G401 (cell line): ENCODE measurements around the gene EED. TPM values are rescaled to one million over a fixed set of nuclear protein-coding genes. Genes with fewer than 3 reads are reported as not detected.

Source experiments
- DNase-seq: peaks from one replicate; pipeline ENCODE4 v3.0.0-alpha.2; 2015; ENCODE audit warnings: low spot score
- in situ Hi-C: cut with HindIII; loops from 2 replicates; pipeline ENCODE4 v1.10.0; 2016; ENCODE audit warnings: low sequenced_read_pairs, mixed read lengths
- total RNA-seq: library from RNA; depleted of rRNA; stranded (reverse); fragments of >200 nt; shearing (Covaris generic); gene quantifications from 2 replicates; pipeline ENCODE4 v1.2.3, GENCODE V29; 2014

EED gene
- total RNA-seq, 1 experiment from 2014 or later, result 25.6 TPM

DNA sequence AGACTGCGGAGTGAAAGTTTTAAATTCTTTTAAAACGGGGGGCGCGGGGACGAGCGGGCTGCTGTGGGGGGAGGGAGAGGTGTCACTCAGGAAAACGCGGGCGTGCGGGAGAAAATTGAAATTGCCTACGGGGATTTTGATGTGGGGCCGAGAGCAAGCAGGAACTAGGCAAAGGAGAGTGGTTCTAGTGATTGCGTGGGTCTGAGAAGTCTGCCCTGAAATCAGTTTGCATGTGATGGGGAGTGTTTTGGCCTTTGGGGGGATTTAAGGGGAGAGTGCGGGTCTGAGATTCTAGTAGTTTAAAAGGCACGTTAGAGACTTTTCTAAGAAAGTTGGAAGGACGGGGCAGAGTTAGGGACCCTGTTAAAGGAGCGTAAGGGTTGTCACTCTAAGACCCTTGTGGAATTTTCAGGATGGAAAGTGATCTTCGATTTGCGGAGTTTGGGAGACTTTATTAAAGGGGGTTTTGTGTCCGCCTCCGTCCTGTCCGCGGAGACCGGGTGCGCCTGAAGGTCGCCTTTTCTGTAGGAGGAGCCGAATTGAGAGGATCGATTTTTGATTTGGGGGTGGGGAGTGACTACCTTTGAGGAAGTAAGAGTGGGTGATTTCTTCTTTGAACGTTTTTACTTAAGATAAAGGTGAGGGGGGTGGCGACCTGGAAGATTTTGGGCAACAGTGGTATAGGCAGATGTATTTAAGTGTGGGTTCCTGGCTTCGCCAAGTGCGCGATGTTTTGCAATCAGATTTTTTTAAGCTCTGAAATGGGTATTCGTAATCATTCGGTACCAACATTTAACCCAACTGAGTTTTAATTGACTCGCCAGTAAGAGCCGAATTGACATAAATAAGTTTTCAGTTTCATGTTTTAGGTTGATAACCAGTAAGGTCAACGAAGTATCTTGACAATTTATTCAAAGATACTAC is 1.1 kb downstream of the EED start:
- peak; percentile 5 for DNase-seq
- in situ Hi-C loops, result no loop called here

GRCh38 chr11:86246293-86246675 is 1.7 kb downstream of the EED start:
- no peak for DNase-seq
- in situ Hi-C loops, result no loop called here

DNA sequence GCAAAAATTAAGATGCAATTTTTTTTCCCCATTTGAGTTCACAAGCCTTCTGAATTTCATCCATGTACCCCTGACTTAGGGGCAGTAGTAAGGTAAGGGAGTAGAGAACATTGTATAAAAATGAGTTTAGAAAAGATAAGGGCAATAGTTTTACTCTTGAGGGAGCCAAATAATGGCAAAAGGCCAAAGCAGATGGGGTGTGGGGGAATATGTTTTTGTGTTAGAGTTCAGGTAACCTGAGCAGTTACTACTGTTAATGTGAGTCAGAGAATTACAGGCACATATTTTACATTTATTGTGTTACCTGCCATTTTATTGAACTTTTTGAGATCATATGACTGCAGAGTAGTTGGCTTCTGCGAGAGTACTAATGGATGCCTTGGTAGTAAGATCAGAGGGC is 3.1 kb downstream of the EED start:
- DNase-seq, result no peak
- in situ Hi-C loops, result no loop called here

GRCh38 chr11:86248609-86249008 is 4.1 kb downstream of the EED start:
- in situ Hi-C loops, result no loop called here
- DNase-seq, result no peak

DNA sequence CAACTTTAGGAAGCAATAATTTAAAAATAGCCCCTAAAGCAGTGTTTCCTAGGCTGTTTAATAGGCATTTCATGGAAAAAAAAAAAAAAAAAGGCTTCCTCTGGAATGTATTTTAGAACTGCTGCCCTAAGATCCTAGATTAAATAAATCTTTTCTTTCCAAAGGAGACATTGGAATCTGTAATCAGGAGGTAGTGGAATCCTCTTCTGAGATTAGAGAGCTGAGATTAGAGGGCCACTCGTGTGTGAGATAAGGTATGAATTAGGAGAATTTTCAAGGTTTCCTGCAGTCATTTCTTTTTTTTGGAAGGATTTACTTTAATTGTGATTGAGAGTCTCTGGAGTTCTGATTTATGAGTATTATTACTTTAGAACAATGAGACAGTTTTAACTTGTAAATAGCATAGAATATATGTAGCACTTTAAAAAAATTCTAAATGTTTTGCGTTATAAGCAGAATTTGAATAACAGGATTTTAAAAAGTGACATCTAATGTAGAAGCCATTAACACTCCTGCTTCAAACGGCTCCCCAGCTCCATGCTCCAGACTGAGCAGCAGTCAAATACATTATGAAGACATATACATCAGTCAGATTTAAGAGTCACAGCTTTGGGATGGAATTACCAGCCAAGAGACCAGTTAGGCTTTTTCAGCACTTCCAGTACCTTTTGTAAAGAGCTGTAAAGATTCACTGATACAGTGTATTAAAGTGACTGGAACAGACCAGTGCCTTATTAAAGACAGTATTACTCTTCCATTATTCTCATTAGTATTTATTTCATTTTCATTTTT is 5.0 kb downstream of the EED start:
- in situ Hi-C loops, result no loop called here

GRCh38 chr11:86251345-86251744 is 6.8 kb downstream of the EED start:
- in situ Hi-C loops, result no loop called here
- DNase-seq, result no peak

More for the DNA sequence above, 5.0 kb downstream of the EED start:
- no peak for DNase-seq

- DNase-seq, result no peak
- in situ Hi-C loops, result no loop called here
These were observed 11.3 kb downstream of the EED start for GRCh38 chr11:86255896-86256295.

- in situ Hi-C loops, result no loop called here
These were observed 12.1 kb downstream of the EED start for GRCh38 chr11:86256608-86257007.

DNA sequence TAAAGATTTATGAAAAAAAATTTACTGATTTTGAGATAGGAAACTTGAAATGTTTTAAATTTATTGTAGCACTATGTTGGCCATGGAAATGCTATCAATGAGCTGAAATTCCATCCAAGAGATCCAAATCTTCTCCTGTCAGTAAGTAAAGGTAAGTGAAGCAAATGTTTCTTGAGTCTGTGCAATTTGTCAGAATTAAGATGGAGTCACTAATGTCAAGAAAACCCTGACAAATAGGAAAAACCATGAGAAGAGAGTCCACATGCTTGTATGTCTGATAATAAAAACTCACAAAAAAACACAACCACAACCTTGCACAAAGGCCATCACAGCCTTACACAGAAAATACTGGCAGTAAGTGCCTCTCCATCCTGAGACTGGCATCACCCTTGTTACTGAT is 12.9 kb downstream of the EED start:
- in situ Hi-C loops, result no loop called here
- no peak for DNase-seq

More at GRCh38 chr11:86256608-86257007, 12.1 kb downstream of the EED start:
- DNase-seq, result no peak

GRCh38 chr11:86259730-86260129 is 15.2 kb downstream of the EED start:
- in situ Hi-C loops, result no loop called here
- DNase-seq, result no peak

GRCh38 chr11:86261328-86261727 is 16.8 kb downstream of the EED start:
- in situ Hi-C loops, result no loop called here
- no peak for DNase-seq

DNA sequence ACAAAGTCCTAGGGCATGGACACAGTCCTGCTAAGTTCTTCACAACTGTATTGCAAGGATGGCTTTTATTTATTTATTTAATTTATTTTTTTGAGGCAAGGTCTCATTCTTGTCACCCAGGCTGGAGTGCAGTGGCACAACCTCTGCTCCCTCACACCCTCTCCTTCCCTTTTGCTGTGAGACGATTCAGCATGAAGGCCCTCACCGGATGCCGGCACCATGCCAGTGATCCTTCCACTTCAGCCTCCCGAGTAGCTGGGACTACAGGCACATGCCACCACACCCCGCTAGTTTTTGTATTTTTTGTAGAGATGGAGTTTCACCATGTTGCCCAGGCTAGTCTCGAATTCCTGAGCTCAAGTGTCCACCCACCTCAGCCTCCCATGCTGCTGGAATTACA is 17.8 kb downstream of the EED start:
- no peak for DNase-seq
- in situ Hi-C loops, result no loop called here

DNA sequence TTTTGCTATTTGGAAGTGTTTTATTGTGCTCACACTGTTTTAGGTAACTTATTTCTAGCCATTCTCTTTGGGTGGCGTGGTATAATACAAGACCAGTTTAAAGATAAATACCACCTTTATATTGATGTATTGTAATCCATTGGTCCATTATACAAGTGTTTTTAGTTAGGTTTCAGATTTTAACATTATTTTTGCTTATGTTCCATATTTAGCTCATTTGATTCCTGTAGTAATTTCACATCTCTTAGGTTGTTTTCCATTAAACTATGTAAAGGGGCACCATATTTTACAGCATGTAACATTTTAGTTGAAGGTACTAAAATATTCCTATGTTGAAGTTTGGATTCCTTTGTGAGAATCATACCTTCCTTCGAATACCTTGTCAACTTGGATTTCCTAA is 20.1 kb downstream of the EED start:
- in situ Hi-C loops, result no loop called here
- DNase-seq, result no peak

DNA sequence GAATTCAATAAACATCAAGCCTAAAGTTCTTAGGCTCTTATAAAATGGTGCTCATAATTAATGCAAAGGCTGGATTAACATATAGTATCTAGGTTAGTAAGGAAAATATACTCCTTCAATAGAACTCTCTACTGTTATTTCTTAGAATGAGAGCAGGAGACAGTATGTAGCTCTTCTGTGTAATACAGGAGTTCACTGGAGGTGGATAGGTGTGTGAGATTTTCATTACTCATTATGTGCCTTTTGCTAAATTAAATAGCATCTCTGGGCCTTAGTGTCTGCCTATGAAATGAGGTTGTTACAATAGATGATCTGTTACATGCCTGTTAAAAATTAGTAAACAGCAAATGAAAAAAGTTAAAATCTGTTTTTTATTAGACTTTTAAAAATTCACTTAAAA is 20.6 kb downstream of the EED start:
- in situ Hi-C loops, result no loop called here
- DNase-seq, result no peak

DNA sequence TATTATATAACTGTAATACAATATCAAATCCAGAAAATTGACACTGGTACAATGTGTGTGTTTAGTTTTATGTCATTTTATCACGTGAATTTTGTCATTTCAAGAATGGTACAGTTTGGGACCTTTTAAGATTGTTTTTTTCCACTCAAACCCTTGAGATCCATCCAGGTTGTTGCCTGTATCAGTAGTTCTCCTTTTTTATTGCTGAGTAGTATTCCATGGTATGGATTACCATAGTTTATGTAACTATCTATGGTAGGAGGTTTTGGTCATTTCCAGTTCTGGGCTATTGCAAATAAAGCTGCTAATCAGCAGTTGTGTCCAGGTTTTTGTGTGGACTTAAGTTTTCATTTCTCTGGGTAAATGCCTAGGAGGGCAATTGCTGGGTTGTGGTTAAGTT is 25.1 kb downstream of the EED start:
- in situ Hi-C loops, result no loop called here

GRCh38 chr11:86274503-86274902 is 29.9 kb downstream of the EED start:
- in situ Hi-C loops, result no loop called here
- DNase-seq, result no peak

More for the DNA sequence above, 25.1 kb downstream of the EED start:
- DNase-seq, result no peak

DNA sequence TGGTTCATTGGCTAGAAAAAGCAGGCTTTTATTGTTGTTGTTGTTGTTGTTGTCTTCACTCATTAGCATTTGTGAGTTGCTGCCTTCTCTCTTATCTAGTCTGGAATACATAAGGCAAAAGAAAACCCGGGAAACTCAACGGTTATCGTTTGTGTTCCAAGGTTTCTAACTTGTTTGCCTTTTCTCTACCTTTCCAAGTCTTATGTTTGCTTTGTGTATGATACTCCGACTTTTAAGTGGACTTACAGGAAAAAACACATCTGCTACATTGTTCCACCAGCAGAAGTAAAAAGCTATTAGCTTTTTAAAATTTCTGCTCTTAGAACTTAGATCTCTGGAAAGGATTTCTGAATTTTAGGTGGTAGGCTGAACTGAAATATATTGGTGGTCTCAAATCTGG is 30.4 kb downstream of the EED start:
- DNase-seq, result no peak
- in situ Hi-C loops, result no loop called here

DNA sequence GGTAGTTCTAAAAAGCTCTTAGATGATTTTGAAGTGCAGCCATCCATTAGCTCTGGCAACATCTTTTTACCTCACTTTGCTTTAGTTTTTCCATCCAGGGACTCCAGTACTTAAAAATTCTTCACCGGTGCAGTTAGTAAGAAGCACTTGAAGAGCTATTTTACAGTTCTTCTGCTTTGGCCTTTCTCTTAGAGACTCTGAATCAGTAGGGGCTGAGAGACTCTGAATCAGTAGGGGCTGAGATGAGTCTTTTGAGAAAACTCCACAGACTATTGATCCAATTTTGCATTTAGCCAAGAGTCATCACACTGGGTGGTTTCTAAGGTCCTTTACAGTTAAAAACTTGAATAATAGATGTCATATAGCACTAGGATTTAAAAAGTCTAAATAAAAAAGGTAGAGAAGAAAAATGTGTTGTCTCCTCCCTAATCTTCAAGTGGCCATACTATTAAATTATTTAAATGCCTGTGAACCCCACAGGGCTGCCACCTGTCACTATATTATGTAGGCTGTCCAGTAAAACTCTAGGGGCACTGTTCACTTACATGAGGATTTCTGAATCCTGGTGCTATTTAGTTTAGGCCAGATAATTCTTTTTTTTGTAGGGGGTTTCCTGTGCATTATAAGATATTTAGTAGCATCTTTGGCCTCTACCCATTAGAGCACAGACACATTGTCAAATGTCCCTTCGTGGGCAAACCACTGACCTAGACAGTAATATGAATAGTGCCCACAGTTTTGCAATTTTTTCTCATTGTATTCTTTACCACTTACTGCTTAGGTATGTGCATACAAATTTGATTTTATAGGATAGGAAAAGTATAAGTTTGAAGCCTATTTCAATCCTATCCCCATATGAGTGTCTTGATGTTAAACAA is 31.2 kb downstream of the EED start:
- in situ Hi-C loops, result no loop called here
- DNase-seq, result no peak

- in situ Hi-C loops, result no loop called here
- no peak for DNase-seq
These were observed 33.2 kb downstream of the EED start for GRCh38 chr11:86277741-86278140.
